ENCODE measurements around the gene AKT3. TPM values are rescaled to one million over a fixed set of nuclear protein-coding genes. Genes with fewer than 3 reads are reported as not detected.

Gene AKT3
- polyA plus RNA-seq, 1 donor (not counting 4 experiments of a cell fraction or from before 2014, with no cell fraction given): 2.9 TPM

GRCh38 chr1:243562473-243562872, 287.6 kb downstream of the AKT3 start:
- no peaks in the 10 kb centered on the region for H3K79me2 ChIP-seq (ENCODE audit: control insufficient read depth, insufficient read depth, low read length)
- no peak overlapping the region for H3K9ac ChIP-seq (ENCODE audit: control insufficient read depth, extremely low read depth, insufficient read depth, low read length)
- no peaks in the 10 kb centered on the region for H3K9me3 ChIP-seq (ENCODE audit: control insufficient read depth, low read depth, low read length)
- TF ChIP-seq EZH2 (IDR thresholded peaks at IDR 0.05; ENCODE audit: low read length) (no peak), CTCF (optimal IDR thresholded peaks at IDR 0.05 in 1 of 3, IDR thresholded peaks at IDR 0.05 in 1 of 3, conservative IDR thresholded peaks at IDR 0.05 in 1 of 3; ENCODE audit: extremely low read depth in 1 of 3, insufficient read depth in 2 of 3, low read length in 3 of 3) (no peak)
- no peaks in the 10 kb centered on the region for H3K9me1 ChIP-seq (ENCODE audit: control insufficient read depth, extremely low read depth, insufficient read depth, low read length)
- no peak overlapping the region for H3K4me3 ChIP-seq (ENCODE audit: control insufficient read depth in 2 of 3, extremely low read depth in 1 of 3, insufficient read depth in 2 of 3, low read depth in 1 of 3, low read length in 3 of 3)
- dilution Hi-C loops (cut with MboI; ENCODE audit: extremely low pct_ligation_motif_present, low sequenced_read_pairs): no loop called here
- no peak for DNase-seq (ENCODE audit: low read depth, low spot score)
- H3K4me2 ChIP-seq (ENCODE audit: control insufficient read depth, extremely low read depth, insufficient read depth, low read depth, low read length): no peak overlapping the region
- H3K4me1 ChIP-seq (ENCODE audit: control insufficient read depth, extremely low read depth, insufficient read depth, low read length): no peaks in the 10 kb centered on the region
- no peak overlapping the region for H3K27ac ChIP-seq (ENCODE audit: control insufficient read depth, insufficient read depth, low read length)
- no peaks in the 10 kb centered on the region for H3K36me3 ChIP-seq (ENCODE audit: control insufficient read depth in 2 of 2, extremely low read depth in 1 of 2, insufficient read depth in 2 of 2, low read length in 2 of 2)
- H4K20me1 ChIP-seq (ENCODE audit: control insufficient read depth, extremely low read depth, insufficient read depth, low read length): no peaks in the 10 kb centered on the region
- H3K27me3 ChIP-seq (ENCODE audit: control insufficient read depth, extremely low read depth, insufficient read depth, low read length): no peaks in the 10 kb centered on the region
- no peak overlapping the region for H2AFZ ChIP-seq (ENCODE audit: control insufficient read depth, low read length)
- FAIRE-seq: no peak

DNA sequence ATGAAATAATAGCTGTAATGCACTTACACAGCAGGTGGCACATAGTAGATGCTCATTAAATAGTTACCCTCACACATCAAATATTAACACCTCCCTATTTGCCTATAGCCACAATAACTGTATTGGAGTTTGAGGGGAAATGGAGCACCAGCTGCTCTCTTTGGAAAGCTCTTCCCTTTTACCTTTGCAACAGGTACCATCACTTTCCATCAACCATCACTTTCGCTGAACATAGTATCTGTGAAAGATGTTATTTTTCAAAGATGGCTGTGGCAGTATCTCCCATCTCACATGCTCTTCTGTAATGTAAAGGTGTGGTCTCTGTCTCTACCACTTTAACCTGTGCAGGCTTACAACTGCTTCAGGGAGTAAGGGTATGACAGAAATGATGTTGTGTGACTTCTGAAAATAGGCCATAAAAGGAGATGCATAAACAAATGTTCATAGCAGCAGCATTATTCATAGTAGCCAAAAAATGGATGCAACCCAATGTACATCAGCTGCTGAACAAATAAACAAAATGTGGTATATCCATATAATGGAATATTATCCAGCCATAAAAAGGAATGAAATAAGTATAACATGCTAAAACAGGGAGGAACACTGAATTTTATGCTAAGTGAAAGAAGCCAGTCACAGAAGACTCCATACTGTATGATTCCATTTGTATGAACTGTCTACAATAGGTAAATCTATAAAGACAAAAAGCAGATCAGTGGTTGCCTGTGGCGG, 288.3 kb downstream of the AKT3 start:
- TF ChIP-seq CTCF (optimal IDR thresholded peaks at IDR 0.05 in 1 of 3, IDR thresholded peaks at IDR 0.05 in 1 of 3, conservative IDR thresholded peaks at IDR 0.05 in 1 of 3; ENCODE audit: extremely low read depth in 1 of 3, insufficient read depth in 2 of 3, low read length in 3 of 3) (no peak), EZH2 (IDR thresholded peaks at IDR 0.05; ENCODE audit: low read length) (no peak)
- H3K9ac ChIP-seq (ENCODE audit: control insufficient read depth, extremely low read depth, insufficient read depth, low read length): no peak overlapping the region
- no peak overlapping the region for H2AFZ ChIP-seq (ENCODE audit: control insufficient read depth, low read length)
- no peaks in the 10 kb centered on the region for H3K36me3 ChIP-seq (ENCODE audit: control insufficient read depth in 2 of 2, extremely low read depth in 1 of 2, insufficient read depth in 2 of 2, low read length in 2 of 2)
- no peak overlapping the region for H3K27ac ChIP-seq (ENCODE audit: control insufficient read depth, insufficient read depth, low read length)
- no peaks in the 10 kb centered on the region for H3K27me3 ChIP-seq (ENCODE audit: control insufficient read depth, extremely low read depth, insufficient read depth, low read length)
- no peaks in the 10 kb centered on the region for H4K20me1 ChIP-seq (ENCODE audit: control insufficient read depth, extremely low read depth, insufficient read depth, low read length)
- no peak overlapping the region for H3K4me3 ChIP-seq (ENCODE audit: control insufficient read depth in 2 of 3, extremely low read depth in 1 of 3, insufficient read depth in 2 of 3, low read depth in 1 of 3, low read length in 3 of 3)
- H3K9me3 ChIP-seq (ENCODE audit: control insufficient read depth, low read depth, low read length): no peaks in the 10 kb centered on the region
- H3K9me1 ChIP-seq (ENCODE audit: control insufficient read depth, extremely low read depth, insufficient read depth, low read length): no peaks in the 10 kb centered on the region
- no peaks in the 10 kb centered on the region for H3K4me1 ChIP-seq (ENCODE audit: control insufficient read depth, extremely low read depth, insufficient read depth, low read length)
- H3K79me2 ChIP-seq (ENCODE audit: control insufficient read depth, insufficient read depth, low read length): no peaks in the 10 kb centered on the region
- no peak for DNase-seq (ENCODE audit: low read depth, low spot score)
- dilution Hi-C loops (cut with MboI; ENCODE audit: extremely low pct_ligation_motif_present, low sequenced_read_pairs): no loop called here
- no peak for FAIRE-seq
- no peak overlapping the region for H3K4me2 ChIP-seq (ENCODE audit: control insufficient read depth, extremely low read depth, insufficient read depth, low read depth, low read length)
